HG03135 (cell line): ENCODE data around the gene CEBPE.
"Not testable (repeated sequence)": the region's sequence is repeated elsewhere in the genome, so short reads cannot be mapped to it uniquely, and the experiment has no call there.

ENCODE experiments used
- ATAC-seq: cut with Tn5 transposase; IDR thresholded peaks from one replicate; pipeline ENCODE4 v1.9.1; 2021; ENCODE audit warnings: mild to moderate bottlenecking, moderate library complexity; ENCODE audit not compliant: unreplicated experiment

CEBPE gene

GRCh38 chr14:23123419-23123818 lies 4.4 kb upstream of the CEBPE start:
- ATAC-seq: no peak

- ATAC-seq: no peak
Measured at GRCh38 chr14:23122086-23122485, 3.0 kb upstream of the CEBPE start.

DNA sequence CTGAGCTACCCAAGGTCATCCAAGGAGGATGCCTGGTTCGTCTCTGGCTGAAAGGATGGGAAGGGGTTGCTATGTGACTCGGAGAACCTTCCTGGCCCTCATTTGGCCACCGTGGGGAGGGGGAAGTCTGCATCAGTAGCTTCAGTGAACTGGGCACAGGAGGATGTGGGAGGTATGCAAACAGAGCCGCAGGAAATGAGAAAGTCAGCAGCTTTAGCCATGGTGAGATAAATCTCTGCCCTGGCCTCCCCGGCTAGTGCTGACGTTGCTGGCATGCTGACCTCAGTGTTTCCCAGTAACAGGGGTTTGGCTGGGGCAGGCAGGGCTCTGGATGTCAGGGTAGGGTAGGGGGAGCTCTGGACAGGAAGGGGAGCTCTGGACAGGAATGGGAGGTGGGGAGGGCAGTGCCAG lies 2.3 kb upstream of the CEBPE start:
- no peak for ATAC-seq

DNA sequence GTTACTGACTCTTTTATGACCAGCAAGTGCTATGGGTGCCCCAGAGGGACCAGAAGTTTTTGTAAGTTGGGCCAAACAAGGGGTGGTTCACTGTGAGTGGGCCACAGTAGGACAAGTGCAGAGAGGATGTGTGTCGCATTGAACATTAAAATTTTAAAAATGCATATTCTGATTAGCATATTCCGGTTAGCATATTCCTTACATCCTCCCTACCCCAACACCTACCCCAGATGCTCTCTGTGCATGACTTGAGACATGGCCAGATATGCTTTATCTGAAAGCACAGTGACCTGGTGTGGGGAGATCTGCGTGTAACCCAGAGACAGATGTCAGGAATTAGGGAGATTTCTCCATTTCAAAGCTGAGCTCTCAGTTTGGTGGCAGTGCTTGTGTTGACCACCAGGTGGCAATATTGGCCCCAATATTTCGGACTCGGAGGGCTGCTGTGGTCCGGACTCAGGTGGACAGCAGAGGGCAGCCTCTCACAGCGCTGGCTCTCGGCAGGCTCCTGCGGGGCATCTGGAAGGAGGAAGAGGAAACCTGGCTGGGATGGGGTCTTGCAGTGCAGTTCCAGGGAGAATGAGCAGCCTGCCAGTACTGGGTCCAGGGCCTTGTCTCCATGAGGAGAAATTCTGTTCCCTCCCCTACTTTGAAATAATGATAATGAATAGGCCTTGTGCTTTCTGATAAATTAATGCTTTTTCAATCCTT lies 1.6 kb upstream of the CEBPE start:
- ATAC-seq: no peak

- ATAC-seq: no peak
Measured at GRCh38 chr14:23119363-23120327, 590 bp upstream of the CEBPE start.

DNA sequence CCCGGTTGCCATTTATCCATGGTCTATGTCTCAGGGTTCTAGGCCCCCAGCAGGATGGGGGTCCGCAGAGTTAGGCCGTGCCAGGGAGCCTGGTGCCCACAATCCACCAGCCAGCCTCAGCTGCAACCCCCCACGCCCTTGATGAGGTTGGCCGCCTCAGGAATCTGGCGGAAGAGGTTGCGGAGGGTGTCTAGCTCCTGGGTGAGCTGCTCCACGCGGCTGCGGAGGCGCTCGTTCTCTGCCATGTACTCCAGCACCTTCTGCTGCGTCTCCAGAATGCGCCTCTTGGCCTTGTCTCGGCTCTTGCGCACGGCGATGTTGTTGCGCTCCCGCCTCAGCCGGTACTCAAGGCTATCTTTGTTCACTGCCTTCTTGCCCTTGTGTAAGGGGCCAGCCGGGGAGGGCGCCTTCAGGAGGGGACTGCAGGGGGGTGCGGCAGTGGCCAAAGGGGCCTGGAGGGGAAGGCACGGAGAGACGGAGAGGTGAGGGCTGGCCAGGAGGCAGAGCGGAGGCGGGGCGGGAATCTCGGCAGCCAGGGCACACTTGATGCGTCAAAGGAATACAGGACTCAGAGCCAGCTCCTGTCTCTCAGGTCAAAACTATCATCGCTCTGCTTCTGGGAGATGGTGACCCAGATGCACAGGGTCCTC lies 1.6 kb downstream of the CEBPE start:
- ATAC-seq: no peak

DNA sequence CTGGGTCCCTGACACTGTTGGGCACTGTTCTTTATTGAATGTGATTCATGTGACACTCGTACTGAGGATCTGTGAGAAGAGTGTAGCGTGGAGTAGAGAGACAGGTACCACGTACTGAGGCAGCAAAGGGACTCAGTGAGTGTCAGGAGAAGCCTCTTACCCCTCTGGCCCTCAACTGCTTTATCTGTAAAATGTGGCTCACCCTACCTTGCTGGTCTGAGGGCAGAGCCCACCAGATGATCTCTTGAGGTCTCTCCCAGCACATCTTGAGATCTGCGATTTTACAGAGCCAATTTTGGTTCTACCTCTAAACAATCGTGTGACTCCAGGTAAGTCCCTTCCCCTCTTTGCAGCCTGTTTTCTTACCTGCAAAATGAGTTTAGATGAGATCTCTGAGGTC lies 3.1 kb downstream of the CEBPE start:
- no peak for ATAC-seq

DNA sequence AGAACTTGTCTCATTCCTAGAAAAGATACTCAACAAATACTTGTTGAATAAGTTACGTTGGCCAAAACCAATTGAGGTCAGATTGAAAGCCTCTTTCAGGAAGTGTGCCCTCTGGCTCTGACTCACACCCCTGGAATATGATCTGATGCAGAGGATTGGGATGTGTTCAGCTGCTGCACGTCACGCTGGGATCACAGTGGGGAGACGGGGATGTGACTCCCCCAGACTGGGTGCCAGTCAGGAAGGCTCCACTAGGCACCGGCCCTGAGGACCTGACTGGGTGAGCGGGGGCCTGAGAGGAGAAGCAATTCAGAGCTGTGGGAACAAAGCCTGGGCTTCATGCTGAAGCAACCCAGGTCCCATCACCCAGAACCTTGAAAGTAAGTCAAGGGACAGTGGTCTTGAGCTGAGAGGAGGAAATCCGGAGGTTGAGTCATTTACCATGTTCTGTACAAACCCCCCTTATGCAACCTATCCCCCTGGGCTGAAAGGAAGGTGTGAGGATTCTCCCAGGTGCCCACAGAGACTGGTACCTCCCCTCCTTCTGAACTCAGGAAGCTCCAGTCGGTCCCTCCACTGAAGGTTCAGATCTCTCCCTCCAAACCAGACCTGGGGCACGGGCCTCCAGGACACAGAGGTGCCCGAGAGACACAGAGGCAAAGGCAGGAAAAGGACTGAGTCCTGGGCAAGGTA lies 3.9 kb downstream of the CEBPE start:
- ATAC-seq: no peak

DNA sequence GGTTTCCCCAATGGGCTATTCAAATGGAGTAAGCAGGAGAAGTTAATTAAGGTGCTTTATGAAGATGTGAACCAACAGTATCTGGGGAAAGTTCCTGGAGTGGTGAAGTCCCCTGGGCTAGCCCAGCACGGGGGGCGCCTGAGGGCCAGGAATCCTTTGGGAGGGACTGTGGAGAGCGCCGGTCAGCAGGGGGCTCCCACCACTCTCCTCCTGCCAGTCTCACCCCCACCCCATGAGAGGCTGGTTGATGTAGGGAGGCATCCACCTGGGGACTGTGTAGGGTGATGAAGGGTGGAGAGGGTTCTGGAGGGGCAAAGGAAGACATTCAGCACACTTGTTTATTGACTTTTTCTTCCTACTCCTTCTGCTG lies 4.4 kb downstream of the CEBPE start:
- no peak for ATAC-seq

GRCh38 chr14:23114120-23114458 lies 5.0 kb downstream of the CEBPE start:
- ATAC-seq: no peak

GRCh38 chr14:23113431-23114119 lies 5.5 kb downstream of the CEBPE start:
- ATAC-seq: no peak

DNA sequence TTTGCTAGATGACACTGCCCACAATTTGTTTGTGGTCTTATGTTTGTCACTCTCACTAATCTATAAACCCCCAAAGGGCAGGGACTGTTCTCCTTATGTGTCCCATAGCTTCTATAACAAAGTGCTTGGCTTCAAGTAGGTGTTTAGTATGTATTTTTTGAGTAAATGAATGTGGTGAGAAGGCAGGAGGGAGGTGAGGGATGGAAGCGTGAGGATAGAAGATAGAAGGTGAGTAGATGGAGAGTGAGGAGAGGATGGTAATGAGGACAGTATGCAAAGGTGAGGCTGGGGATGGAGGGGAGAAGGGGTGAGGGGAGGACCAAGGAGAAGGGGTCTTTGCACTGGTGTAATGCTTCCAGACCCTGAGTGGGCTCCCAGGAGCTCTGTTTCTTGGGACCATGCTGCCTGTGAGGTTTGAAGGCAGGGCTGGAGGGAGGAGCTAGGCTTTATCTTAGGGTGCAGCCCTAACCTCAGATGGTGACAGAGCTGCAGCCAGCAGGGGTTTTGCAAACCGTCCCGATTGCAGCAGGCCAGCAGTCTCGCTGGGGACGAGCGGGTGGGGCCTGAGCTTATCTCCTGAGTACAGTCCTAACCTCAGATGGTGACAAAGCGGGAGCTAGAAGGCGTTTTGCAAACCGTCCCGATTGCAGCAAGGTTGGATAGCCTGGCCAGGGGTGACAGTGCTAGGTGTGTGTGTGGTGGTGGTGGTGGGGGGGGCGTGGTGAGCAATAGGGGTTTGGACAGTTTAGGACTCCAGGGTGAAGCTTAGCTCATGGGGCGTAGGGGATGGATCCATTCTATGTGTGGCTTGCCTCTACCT lies 6.5 kb downstream of the CEBPE start:
- ATAC-seq: no peak

DNA sequence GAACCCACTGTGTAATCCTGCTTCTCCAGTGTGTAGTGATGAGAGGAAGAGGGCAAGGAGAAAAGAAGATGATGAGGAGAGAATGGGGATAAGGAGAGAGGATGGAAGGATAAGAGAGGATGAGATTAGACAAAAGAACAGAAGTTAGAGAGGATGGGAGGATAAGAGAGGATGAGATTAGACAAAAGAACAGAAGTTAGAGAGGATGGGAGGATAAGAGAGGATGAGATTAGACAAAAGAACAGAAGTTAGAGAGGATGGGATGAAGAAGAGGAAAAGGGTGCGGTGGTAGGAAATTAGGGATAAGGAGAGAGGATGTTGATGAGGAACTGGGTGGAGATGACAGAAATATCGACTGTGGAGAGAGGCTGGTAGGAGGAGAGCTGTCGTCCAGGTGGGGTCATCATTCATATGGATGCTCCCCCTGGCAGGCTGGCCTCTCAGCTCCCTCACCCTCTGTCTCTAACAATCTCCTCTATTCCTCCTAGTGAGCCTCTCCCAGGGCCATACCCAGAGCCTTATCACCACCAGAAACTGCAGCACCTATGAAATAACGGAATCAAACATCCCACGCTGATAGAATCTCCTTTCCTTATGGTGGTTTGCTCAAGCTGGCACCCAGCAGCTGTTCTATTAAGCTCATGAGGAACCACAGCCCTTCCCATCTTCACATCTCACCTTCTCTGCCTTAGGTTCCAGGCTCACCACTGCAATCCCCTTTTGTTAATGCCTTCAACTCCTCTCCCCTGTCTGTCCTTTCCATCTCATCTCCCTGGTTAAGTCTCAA lies 8.3 kb downstream of the CEBPE start:
- no peak for ATAC-seq

DNA sequence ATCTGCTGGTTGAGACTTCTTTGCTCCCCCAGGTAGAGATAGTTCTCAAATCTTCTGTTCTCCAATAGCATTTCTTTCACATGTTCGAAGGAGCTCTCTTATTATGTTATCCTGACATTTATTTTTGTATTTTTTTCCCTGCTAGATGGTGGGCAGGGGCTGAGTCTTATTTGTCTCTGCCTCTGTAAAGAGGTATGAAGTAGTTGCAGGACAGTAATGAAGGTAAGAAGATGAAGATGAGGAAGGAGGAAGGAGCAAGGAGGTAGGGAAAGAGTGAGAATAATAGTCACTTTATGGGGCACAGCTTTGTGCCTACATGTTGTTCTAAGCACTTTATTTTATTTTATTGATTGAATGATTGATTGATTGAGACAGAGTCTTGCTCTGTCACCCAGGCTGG lies 9.3 kb downstream of the CEBPE start:
- ATAC-seq: no peak

DNA sequence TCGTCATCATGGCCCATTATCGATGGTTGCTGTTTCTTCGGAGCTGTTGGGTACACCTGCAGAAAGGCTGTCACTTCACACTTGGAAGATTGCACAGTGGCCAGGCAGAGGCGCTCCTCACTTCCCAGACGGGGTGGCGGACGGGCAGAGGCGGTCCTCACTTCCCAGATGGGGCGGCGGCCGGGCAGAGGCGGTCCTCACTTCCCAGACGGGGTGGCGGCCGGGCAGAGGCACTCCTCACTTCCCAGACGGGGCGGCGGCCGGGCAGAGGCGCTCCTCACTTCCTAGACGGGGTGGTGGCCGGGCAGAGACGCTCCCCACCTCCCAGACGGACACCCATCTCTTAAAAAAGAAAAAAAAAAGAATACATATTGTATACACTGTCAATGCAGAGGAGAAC lies 10.9 kb downstream of the CEBPE start:
- not testable (repeated sequence) for ATAC-seq

GRCh38 chr14:23107620-23108019 lies 11.4 kb downstream of the CEBPE start:
- not testable (repeated sequence) for ATAC-seq

DNA sequence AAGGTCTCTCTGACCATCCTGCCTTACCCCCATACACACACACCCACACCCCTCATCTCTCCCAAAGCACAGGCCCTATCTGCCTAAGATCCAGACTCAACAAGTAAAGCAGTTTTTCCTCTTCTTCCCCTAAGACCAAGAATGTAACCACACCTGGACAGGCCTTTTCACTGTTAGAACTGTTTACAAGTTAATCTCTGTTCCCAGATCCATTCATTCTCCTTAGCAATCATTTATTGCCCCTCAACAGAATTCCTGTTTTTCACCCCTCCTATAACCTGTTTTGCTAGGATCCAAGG lies 12.4 kb downstream of the CEBPE start:
- ATAC-seq: no peak

- ATAC-seq: no peak
Measured at GRCh38 chr14:23105348-23105824, 13.7 kb downstream of the CEBPE start.
